ENCODE data around the gene RXFP1. TPM values are rescaled to one million over a fixed set of nuclear protein-coding genes. Genes with fewer than 3 reads are reported as not detected.

RXFP1 gene
- total RNA-seq, 4 donors from 2014 or later, result 0.10 TPM; not detected in 3

- intact Hi-C loops (cut with DNase I; ENCODE audit: low total_unique reads), result no loop called here
- no peak for DNase-seq (ENCODE audit: low spot score in 2 of 2)
- 23 to 35% methylated on average over 5 of the region's 5 CpGs for WGBS, 2 donors
- no peak overlapping the region for H3K4me3 ChIP-seq (ENCODE audit: low read depth, poor library complexity, severe bottlenecking)
- no peak for TF ChIP-seq CTCF (IDR thresholded peaks at IDR 0.05)
- TF ChIP-seq POLR2A (IDR thresholded peaks at IDR 0.05), result no peak
These were observed 25.5 kb upstream of the RXFP1 start for GRCh38 chr4:158496030-158496741.

GRCh38 chr4:158500054-158500453, 21.6 kb upstream of the RXFP1 start:
- intact Hi-C loops (cut with DNase I; ENCODE audit: low total_unique reads), result no loop called here
- TF ChIP-seq CTCF (IDR thresholded peaks at IDR 0.05) (no peak), POLR2A (IDR thresholded peaks at IDR 0.05) (no peak)
- H3K4me3 ChIP-seq (ENCODE audit: low read depth, poor library complexity, severe bottlenecking), result no peak overlapping the region
- 83 to 89% methylated on average over 4 of the region's 4 CpGs for WGBS, 2 donors
- no peak for DNase-seq (ENCODE audit: low spot score in 2 of 2)

- TF ChIP-seq CTCF (IDR thresholded peaks at IDR 0.05) (no peak), POLR2A (IDR thresholded peaks at IDR 0.05) (no peak)
- intact Hi-C loops (cut with DNase I; ENCODE audit: low total_unique reads), result no loop called here
- DNase-seq (ENCODE audit: low spot score in 2 of 2), result no peak
- 59 to 76% methylated on average over 2 of the region's 2 CpGs for WGBS, 2 donors
- H3K4me3 ChIP-seq (ENCODE audit: low read depth, poor library complexity, severe bottlenecking), result no peak overlapping the region
These were observed 8.4 kb upstream of the RXFP1 start for GRCh38 chr4:158513256-158513655.

GRCh38 chr4:158519226-158519625, 2.5 kb upstream of the RXFP1 start:
- intact Hi-C loops (cut with DNase I; ENCODE audit: low total_unique reads), result no loop called here
- H3K4me3 ChIP-seq (ENCODE audit: low read depth, poor library complexity, severe bottlenecking), result no peak overlapping the region
- TF ChIP-seq CTCF (IDR thresholded peaks at IDR 0.05) (no peak), POLR2A (IDR thresholded peaks at IDR 0.05) (no peak)
- 64 to 76% methylated on average over 7 of the region's 7 CpGs for WGBS, 2 donors
- DNase-seq (ENCODE audit: low spot score in 2 of 2), result no peak

GRCh38 chr4:158523990-158524535, 2.4 kb downstream of the RXFP1 start:
- intact Hi-C loops (cut with DNase I; ENCODE audit: low total_unique reads), result no loop called here
- H3K4me3 ChIP-seq (ENCODE audit: low read depth, poor library complexity, severe bottlenecking), result no peak overlapping the region
- WGBS, 2 donors, result 72 to 74% methylated on average over 7 of the region's 7 CpGs
- DNase-seq (ENCODE audit: low spot score in 2 of 2), result no peak
- TF ChIP-seq POLR2A (IDR thresholded peaks at IDR 0.05) (no peak), CTCF (IDR thresholded peaks at IDR 0.05) (no peak)
